GM12864 (cell line): Measurements from ENCODE around the gene RASSF1.
A peak's percentile ranks its signal among the peaks of the same experiment; 100 is the strongest.
"Not testable (repeated sequence)": the region's sequence is repeated elsewhere in the genome, so short reads cannot be mapped to it uniquely, and the experiment has no call there.

Experiments used
- DNase-seq: peaks from one replicate; pipeline ENCODE4 v3.0.0-alpha.2; 2011; ENCODE audit warnings: low read depth
- H3K4me3 ChIP-seq: 2 replicates; pipeline ENCODE4 v1.5.1; 2011; ENCODE audit warnings: mild to moderate bottlenecking, low read depth, low read length, control low read depth
- TF ChIP-seq, protein P1 (sequence below): IDR thresholded peaks from 2 replicates; pipeline ENCODE4 v1.5.1; 2011; ENCODE audit warnings: low read depth, mild to moderate bottlenecking, moderate library complexity, low read length, control low read depth, inconsistent platforms; ENCODE audit errors: missing control alignments

RASSF1 gene

DNA sequence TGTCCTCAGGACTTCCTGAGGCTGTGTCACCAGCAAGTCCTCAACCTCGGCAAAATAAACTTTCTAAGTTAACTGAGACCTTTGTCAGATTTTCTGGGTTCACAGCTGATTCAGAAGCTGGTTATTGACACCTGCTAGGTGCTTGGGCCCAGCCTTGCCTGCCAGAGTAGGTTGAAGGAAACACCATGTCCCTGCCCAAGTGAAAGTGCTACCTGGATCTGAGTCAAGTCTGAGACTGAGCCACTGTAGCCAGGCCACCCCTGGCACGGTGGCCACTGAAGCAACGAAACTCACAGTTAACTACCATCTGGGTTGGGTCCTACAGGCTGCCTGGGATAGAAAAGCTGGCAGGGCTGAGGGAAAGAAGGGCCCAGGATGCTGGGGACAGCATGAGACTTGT, 26.3 kb downstream of the RASSF1 start:
- no peak overlapping the region for H3K4me3 ChIP-seq
- TF ChIP-seq, protein P1, sequence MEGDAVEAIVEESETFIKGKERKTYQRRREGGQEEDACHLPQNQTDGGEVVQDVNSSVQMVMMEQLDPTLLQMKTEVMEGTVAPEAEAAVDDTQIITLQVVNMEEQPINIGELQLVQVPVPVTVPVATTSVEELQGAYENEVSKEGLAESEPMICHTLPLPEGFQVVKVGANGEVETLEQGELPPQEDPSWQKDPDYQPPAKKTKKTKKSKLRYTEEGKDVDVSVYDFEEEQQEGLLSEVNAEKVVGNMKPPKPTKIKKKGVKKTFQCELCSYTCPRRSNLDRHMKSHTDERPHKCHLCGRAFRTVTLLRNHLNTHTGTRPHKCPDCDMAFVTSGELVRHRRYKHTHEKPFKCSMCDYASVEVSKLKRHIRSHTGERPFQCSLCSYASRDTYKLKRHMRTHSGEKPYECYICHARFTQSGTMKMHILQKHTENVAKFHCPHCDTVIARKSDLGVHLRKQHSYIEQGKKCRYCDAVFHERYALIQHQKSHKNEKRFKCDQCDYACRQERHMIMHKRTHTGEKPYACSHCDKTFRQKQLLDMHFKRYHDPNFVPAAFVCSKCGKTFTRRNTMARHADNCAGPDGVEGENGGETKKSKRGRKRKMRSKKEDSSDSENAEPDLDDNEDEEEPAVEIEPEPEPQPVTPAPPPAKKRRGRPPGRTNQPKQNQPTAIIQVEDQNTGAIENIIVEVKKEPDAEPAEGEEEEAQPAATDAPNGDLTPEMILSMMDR, result no peak
- no peak for DNase-seq

DNA sequence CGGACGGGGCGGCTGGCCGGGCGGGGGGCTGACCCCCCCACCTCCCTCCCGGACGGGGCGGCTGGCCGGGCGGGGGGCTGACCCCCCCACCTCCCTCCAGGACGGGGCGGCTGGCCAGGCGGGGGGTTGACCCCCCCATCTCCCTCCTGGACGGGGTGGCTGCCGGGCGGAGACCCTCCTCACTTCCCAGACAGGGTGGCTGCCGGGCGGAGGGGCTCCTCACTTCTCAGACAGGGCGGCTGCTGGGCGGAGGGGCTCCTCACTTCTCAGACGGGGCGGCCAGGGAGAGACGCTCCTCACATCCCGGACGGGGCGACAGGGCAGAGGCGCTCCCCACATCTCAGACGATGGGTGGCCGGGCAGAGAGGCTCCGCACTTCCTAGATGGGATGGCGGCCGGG, 28.6 kb downstream of the RASSF1 start:
- H3K4me3 ChIP-seq, DNase-seq: not testable (repeated sequence)

DNA sequence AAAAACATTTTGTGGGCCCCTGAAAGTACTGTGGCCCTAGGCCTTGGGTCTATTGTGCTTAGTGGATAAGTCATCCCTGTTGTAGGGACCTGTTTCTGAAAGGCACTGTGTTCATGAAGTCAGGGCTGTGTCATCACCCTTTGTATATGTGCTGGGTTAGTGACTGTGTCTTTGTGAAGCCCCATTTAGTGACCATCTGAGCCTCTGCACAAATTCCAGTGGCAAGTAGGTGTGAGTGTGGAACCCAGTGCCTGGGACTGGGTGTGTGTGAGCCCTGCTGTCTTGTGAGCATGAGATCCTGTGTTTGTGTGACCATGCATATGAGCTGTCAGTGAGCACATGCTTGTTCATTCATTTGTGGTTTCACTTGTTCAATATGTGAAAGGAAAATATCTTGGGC, 36.0 kb downstream of the RASSF1 start:
- TF ChIP-seq, protein P1, result no peak
- H3K4me3 ChIP-seq, result no peak overlapping the region
- DNase-seq, result no peak

DNA sequence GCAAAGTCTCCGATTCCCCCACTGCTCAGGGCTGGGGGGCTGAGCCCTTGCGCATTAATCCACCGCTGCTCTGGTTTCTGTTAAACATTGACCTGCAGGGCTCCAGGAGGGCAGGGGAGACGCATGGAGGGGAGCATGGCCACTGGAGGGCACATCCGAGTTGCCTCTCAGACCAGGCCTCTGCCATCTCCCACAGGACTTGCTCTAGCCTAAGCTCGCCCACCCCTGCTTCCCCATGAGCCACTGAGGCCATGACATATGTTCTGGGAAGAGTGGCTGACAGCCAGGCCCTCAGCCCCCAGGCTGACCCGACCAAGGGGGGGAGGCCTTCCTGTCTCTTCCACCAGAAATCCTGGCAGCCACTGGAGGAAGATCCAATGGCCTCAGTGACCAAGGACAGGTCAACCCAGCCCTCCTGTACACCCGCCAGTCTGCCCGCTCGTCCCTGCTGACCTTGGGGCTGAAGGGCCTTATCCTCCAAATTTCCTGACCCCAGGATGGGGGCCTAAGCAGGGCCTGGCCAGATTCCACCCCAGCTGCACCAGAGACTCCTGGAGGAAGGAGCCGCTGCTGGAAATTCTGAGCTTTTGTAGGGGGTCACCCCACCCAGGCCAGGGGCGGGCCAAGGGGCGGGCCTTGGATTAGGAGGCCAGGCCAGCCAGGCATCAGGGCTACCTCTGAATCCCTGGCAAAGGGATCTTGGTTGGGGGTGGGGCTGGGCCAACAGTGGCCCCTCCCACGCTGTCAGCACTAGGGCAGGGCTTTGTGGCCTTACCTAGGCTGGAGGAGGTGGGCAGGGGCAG, 37.4 kb downstream of the RASSF1 start, which contains the start of gene HYAL1:
TSS of gene HYAL1 (minus strand) at position 562 of the 803 bp plus-strand sequence. CDS start 618 bp downstream, outside the sequence.
- no peak for DNase-seq
- H3K4me3 ChIP-seq, result no peak within 1 kb of the TSS
- TF ChIP-seq, protein P1, result no peak

DNA sequence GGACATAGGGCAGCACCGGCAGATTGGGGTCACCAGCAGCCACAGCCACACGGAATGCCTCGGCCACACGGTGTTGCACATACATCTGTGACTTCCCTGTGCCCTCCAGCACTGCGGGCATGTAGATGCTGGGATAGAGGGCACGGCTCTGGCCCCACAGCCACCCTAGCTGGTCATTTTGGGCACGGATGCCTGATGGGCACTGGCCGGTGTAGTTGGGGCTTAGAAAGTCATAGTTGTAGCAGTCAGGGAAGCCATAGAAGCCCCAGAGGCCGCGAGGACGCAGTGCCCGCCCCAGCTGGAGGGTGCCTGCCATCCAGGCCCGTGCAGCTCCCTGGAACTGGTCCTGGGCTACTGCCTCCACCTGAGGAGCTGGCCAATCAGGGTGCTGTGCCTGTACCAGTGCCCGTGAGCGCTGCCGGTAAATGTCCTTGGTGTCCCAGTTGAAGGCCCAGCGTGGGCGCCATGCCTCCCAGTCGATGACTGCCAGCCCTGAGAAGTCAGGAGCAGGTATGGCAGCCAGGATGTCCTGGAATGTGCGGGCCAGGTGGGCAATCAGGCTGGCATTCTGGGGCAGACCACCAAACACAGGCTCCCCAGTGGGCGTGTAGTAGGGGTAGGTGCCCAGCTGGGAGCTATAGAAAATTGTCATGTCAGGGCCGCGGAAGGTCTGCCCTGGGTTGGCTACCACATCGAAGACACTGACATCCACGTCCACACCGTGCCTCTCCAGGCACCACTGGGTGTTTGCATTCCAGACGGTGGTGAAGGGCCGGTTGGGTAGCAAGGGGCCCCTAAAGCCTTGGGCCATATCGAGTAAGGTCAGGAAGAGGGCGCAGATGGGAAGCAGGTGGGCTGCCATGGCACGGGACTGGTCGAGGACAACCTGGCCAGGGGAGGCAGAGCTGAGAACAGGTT, 38.3 kb downstream of the RASSF1 start:
- TF ChIP-seq, protein P1, result no peak
- no peak overlapping the region for H3K4me3 ChIP-seq
- no peak for DNase-seq

DNA sequence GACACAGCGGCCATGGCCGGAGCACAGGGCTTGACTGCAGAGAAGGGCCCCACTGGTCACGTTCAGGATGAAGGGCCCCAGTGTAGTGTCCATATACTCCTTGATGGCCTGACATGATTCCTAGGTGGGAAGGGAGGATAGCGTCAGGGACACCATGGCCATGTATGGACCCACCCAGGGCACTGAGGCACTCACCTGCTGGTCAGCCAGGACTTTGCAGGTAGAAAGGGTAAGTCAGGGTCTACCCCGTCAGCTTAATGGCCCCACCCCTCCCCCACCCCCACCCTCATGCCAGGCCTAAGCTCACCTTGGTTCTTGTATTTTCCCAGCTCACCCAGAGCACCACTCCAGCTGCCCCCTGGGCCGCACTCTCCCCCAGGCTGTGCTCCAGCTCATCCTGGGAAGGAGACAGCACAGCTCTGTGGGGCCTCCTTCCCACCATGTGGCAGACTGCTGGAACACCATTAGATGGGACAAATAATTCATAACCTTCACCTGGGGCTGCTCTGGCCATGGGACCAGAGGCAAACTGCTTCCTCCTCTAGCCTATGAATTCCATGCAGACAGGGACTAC, 39.9 kb downstream of the RASSF1 start:
- no peak for DNase-seq
- H3K4me3 ChIP-seq, result peak overlapping the region; percentile 62
- TF ChIP-seq, protein P1, result no peak

DNA sequence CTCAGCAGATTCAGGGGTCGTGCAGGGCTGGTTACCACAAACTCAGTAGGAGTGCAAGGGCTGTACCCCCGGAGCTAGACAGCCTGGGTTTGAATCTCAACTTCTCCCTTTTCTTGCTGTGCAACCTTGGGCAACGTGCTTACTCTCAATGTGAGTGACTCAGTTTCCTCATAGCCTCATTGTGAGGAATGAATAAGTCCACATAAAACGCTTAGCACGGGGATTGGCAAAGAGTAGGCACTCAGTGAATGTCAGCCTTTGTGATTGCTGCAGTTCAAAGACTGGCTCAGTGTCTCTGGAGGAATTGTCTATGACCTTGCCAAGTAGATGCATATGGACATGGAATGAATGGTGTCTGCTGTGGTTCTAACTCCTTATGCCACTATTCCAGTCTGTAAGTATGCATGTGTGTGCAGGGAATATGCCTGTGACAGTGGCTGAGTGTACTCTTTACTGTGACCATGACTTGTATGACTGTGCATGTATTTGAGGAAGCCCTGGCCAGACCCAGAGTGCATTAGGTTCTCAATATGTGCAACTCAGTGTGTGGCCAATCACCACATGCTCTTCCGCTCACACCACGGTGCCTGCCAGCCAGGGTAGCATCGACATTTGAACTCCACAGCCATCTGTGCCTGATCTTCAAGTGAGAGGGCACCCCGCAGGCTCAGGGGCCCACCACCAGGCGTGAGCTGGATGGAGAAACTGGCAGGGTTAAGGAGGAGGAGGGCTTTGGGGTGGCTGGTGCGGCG, 40.5 kb downstream of the RASSF1 start:
- TF ChIP-seq, protein P1, result no peak
- H3K4me3 ChIP-seq, result peak overlapping the region; percentile 62
- no peak for DNase-seq
